HepG2 (cell line): ENCODE results near the gene PPP2R2B. TPM values are rescaled to one million over a fixed set of nuclear protein-coding genes. Genes with fewer than 3 reads are reported as not detected.

Experiments used
- ATAC-seq: fragments of 200-7000 bp; cut with Tn5 transposase; 3 replicates; pipeline ENCODE4 v1.9.1; 2020; ENCODE audit warnings: mild to moderate bottlenecking, moderate library complexity
- BruUV-seq: library from RNA; stranded (reverse); fragments of 400-500 nt; replicated peaks from 2 replicates; lab custom pipeline; 2021; lab: Mats Ljungman, UMichigan
- CTCF ChIA-PET: fragments of 300-600 bp; formaldehyde crosslinking; extraction: SDS; loops from one replicate; lab custom pipeline; 2021; ENCODE audit warnings: low total read pairs, inconsistent platforms, low intra/inter-chr PET ratio; lab: Yijun Ruan, JAX
- POLR2A ChIA-PET: fragments of 350-600 bp; sonication (Branson Sonifier 250); formaldehyde crosslinking; loops from one replicate; lab custom pipeline; 2020; ENCODE audit warnings: antibody characterized with exemption, inconsistent platforms; lab: Yijun Ruan, JAX
- DNase-seq: peaks from one replicate; pipeline ENCODE4 v3.0.0-alpha.2; 2015; ENCODE audit warnings: low spot score
- FAIRE-seq: peaks from 3 replicates; lab custom pipeline; 2011; peaks lifted over from hg19 to GRCh38; lab: Jason Lieb, UNC
- H2AFZ ChIP-seq: one replicate; pipeline ENCODE4 v1.6.1; 2011; ENCODE audit warnings: low read length, inconsistent platforms
- H3K27ac ChIP-seq: fragments of 300-600 bp; 3 replicates; pipeline ENCODE4 v1.8.0; 2011; ENCODE audit warnings: mixed run types, mild to moderate bottlenecking, mixed read lengths, low read length, inconsistent platforms; ENCODE audit not compliant: insufficient read depth; ENCODE audit errors: extremely low read length
- H3K27me3 ChIP-seq, 2 experiments: fragments of 200-600 bp in 1 of 2; 2 replicates in 1 of 2; 3 replicates in 1 of 2; pipeline versions ENCODE4 v1.6.0 to v1.8.0; 2011; ENCODE audit warnings: low read length in 2 of 2, mild to moderate bottlenecking in 2 of 2, moderate library complexity in 2 of 2, inconsistent platforms in 1 of 2; ENCODE audit not compliant: insufficient read depth in 2 of 2, control insufficient read depth in 1 of 2
- H3K36me3 ChIP-seq, 2 experiments: fragments of 200-600 bp in 1 of 2; replicated peaks in 1 of 2; 2 replicates in 1 of 2; 3 replicates in 1 of 2; pipeline versions ENCODE4 v1.5.1 to v1.8.0; 2011; ENCODE audit warnings: low read length in 2 of 2, inconsistent platforms in 1 of 2; ENCODE audit not compliant: insufficient read depth in 2 of 2, control insufficient read depth in 1 of 2
- H3K4me1 ChIP-seq: 2 replicates; pipeline ENCODE4 v1.5.1; 2012; ENCODE audit warnings: low read length, inconsistent platforms; ENCODE audit not compliant: insufficient read depth
- H3K4me2 ChIP-seq: 2 replicates; pipeline ENCODE4 v1.6.0; 2011; ENCODE audit warnings: low read depth, low read length, inconsistent platforms
- H3K4me3 ChIP-seq, 3 experiments: fragments of 200-600 bp in 1 of 3; sonication (generic), shearing (Covaris generic) in 1 of 3; replicated peaks in 1 of 3; 2 replicates each; pipeline ENCODE4 v1.5.1; 2011 to 2016; ENCODE audit warnings: low read length in 3 of 3, inconsistent platforms in 2 of 3, low read depth in 2 of 3, mild to moderate bottlenecking in 2 of 3, control low read depth in 1 of 3, mixed read lengths in 1 of 3; ENCODE audit not compliant: insufficient read depth in 1 of 3
- H3K79me2 ChIP-seq: one replicate; pipeline ENCODE4 v1.6.1; 2011; ENCODE audit warnings: low read length, inconsistent platforms; ENCODE audit not compliant: insufficient read depth
- H3K9ac ChIP-seq: 2 replicates; pipeline ENCODE4 v1.6.0; 2011; ENCODE audit warnings: mild to moderate bottlenecking, low read depth, low read length, inconsistent platforms; ENCODE audit not compliant: insufficient read depth
- H3K9me3 ChIP-seq: 2 replicates; pipeline ENCODE4 v1.5.1; 2012; ENCODE audit warnings: mild to moderate bottlenecking, low read length
- H4K20me1 ChIP-seq: 2 replicates; pipeline ENCODE4 v1.6.0; 2011; ENCODE audit warnings: inconsistent platforms, mild to moderate bottlenecking, low read length, moderate library complexity; ENCODE audit not compliant: insufficient read depth
- AFF4 ChIP-seq: sonication (generic); formaldehyde crosslinking; IDR thresholded peaks from 2 replicates; pipeline ENCODE4 v1.4.0; 2020; ENCODE audit warnings: missing genetic modification reagents
- ELF4 ChIP-seq: sonication (generic); formaldehyde crosslinking; IDR thresholded peaks from 2 replicates; pipeline ENCODE4 v1.5.0; 2020; ENCODE audit warnings: missing genetic modification reagents, mild to moderate bottlenecking, moderate library complexity, borderline replicate concordance
- GRHL1 ChIP-seq: sonication (generic); formaldehyde crosslinking; conservative IDR thresholded peaks from 2 replicates; pipeline ENCODE4 v1.8.0; 2022; ENCODE audit warnings: missing genetic modification reagents
- MTA3 ChIP-seq: sonication (generic); formaldehyde crosslinking; IDR thresholded peaks from 2 replicates; pipeline ENCODE4 v1.4.0; 2020; ENCODE audit warnings: missing genetic modification reagents
- RBAK ChIP-seq: sonication (generic); formaldehyde crosslinking; IDR thresholded peaks from 2 replicates; pipeline ENCODE4 v1.5.1; 2020; ENCODE audit warnings: mild to moderate bottlenecking, missing genetic modification reagents
- XBP1 ChIP-seq: sonication (generic); formaldehyde crosslinking; IDR thresholded peaks from 2 replicates; pipeline ENCODE4 v1.5.0; 2020; ENCODE audit warnings: missing genetic modification reagents
- ZNF101 ChIP-seq: sonication (generic); formaldehyde crosslinking; IDR thresholded peaks from 2 replicates; pipeline ENCODE4 v1.4.0; 2020; ENCODE audit warnings: mild to moderate bottlenecking, low read depth, missing genetic modification reagents, borderline replicate concordance
- ZNF784 ChIP-seq: sonication (generic); formaldehyde crosslinking; IDR thresholded peaks from 2 replicates; pipeline ENCODE4 v1.5.1; 2020; ENCODE audit warnings: missing genetic modification reagents, mild to moderate bottlenecking, borderline replicate concordance
- WGBS: methylation state at CpG from one replicate; pipeline ENCODE4 v1.1.6; 2017; ENCODE audit warnings: low lambda C conversion rate; 5-methylcytosine and 5-hydroxymethylcytosine counted together
- in situ Hi-C: cut with HindIII; loops from 2 replicates; pipeline ENCODE4 v1.10.0; 2017; ENCODE audit warnings: low pct_unique_long_range_greater_than_20kb; ENCODE audit not compliant: extremely low pct_ligation_motif_present
- intact Hi-C: fragments of 100-400 bp; cut with micrococcal nuclease; formaldehyde crosslinking; loops from one replicate; pipeline ENCODE4 v1.10.0; 2022; ENCODE audit not compliant: unreplicated experiment
- polyA plus RNA-seq, 8 experiments: library from polyadenylated mRNA; depleted of rRNA in 3 of 8; stranded (reverse) in 7 of 8; unstranded in 1 of 8; fragments of >200 nt; fragmentation: Illumina TruSeq in 4 of 8; extraction: Trizol in 4 of 8; gene quantifications; 2 replicates each; pipeline versions ENCODE4 v1.2.1 to v1.2.3, GENCODE V29; 2011 to 2016; ENCODE audit warnings: low read depth in 4 of 8, missing spikeins in 1 of 8, mixed read lengths in 1 of 8; ENCODE audit not compliant: insufficient read depth in 1 of 8
- total RNA-seq, 5 experiments: library from RNA; depleted of rRNA; stranded (reverse); fragments of >200 nt; fragmentation: Illumina TruSeq; extraction: Trizol; gene quantifications; 2 replicates each; pipeline ENCODE4 v1.2.3, GENCODE V29; 2016; ENCODE audit warnings: low read depth in 1 of 5
- TF ChIP-seq, protein P1 (sequence below): sonication (generic); formaldehyde crosslinking; conservative IDR thresholded peaks from 2 replicates; pipeline ENCODE4 v1.4.0; 2020; ENCODE audit warnings: missing genetic modification reagents
- TF ChIP-seq, protein P2 (sequence below): sonication (generic); formaldehyde crosslinking; IDR thresholded peaks from 2 replicates; pipeline ENCODE4 v1.4.0; 2020; ENCODE audit warnings: missing genetic modification reagents

PPP2R2B gene
- total and polyA plus RNA-seq, 2 of the 13 experiments (the other 11 are each of a cell fraction or from before 2014, with no cell fraction given) = not detected

- TF ChIP-seq, protein P1, sequence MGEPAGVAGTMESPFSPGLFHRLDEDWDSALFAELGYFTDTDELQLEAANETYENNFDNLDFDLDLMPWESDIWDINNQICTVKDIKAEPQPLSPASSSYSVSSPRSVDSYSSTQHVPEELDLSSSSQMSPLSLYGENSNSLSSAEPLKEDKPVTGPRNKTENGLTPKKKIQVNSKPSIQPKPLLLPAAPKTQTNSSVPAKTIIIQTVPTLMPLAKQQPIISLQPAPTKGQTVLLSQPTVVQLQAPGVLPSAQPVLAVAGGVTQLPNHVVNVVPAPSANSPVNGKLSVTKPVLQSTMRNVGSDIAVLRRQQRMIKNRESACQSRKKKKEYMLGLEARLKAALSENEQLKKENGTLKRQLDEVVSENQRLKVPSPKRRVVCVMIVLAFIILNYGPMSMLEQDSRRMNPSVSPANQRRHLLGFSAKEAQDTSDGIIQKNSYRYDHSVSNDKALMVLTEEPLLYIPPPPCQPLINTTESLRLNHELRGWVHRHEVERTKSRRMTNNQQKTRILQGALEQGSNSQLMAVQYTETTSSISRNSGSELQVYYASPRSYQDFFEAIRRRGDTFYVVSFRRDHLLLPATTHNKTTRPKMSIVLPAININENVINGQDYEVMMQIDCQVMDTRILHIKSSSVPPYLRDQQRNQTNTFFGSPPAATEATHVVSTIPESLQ = no peak
- TF ChIP-seq ELF4 (CRISPR knock-in tag) (no peak), RBAK (CRISPR knock-in tag) (no peak)
These were observed 84.1 kb downstream of the PPP2R2B start (continued) for GRCh38 chr5:146794326-146795029.

DNA sequence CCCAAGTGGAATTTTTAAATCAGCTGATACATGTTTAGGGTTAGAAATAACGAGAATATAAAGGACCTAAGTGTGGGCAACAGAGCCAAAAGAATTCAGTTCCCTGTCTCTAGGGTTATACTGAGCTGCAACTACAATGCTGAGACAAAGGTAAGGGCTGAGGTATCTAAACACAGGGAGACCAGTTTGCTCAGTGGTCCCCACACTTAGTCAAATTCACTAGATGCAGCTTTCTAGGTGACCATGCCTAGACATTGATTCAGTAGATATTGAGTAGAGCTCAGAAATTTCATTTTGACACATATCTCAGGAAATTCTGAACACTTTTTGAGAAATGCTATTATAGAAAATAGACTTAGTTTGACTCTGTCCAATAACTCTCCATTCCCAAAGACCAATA, 84.8 kb downstream of the PPP2R2B start:
- in situ Hi-C loops = no loop called here
- ATAC-seq (no peak), DNase-seq (no peak), FAIRE-seq (no peak)
- ChIA-PET CTCF (no interaction called here), POLR2A (no interaction called here)
- BruUV-seq = no TSS peak
- Histone ChIP-seq H3K36me3 (no peaks in the 10 kb centered on the region), H2AFZ (no peak overlapping the region), H3K27ac (no peak overlapping the region), H3K9me3 (no peaks in the 10 kb centered on the region), H4K20me1 (no peaks in the 10 kb centered on the region), H3K79me2 (no peaks in the 10 kb centered on the region), H3K9ac (no peak overlapping the region), H3K4me2 (no peak overlapping the region), H3K4me1 (no peaks in the 10 kb centered on the region), H3K27me3 (no peaks in the 10 kb centered on the region), H3K4me3 (no peak overlapping the region)
- intact Hi-C loops = no loop called here
- 0% methylated on average over 1 of the region's 1 CpG for WGBS
- TF ChIP-seq GRHL1 (CRISPR knock-in tag) = no peak
- no peak for TF ChIP-seq XBP1 (CRISPR knock-in tag)
- no peak for TF ChIP-seq ZNF101
- TF ChIP-seq AFF4 (CRISPR knock-in tag) = no peak
- no peak for TF ChIP-seq MTA3 (CRISPR knock-in tag)
- TF ChIP-seq ZNF784 = no peak
- TF ChIP-seq, protein P2, sequence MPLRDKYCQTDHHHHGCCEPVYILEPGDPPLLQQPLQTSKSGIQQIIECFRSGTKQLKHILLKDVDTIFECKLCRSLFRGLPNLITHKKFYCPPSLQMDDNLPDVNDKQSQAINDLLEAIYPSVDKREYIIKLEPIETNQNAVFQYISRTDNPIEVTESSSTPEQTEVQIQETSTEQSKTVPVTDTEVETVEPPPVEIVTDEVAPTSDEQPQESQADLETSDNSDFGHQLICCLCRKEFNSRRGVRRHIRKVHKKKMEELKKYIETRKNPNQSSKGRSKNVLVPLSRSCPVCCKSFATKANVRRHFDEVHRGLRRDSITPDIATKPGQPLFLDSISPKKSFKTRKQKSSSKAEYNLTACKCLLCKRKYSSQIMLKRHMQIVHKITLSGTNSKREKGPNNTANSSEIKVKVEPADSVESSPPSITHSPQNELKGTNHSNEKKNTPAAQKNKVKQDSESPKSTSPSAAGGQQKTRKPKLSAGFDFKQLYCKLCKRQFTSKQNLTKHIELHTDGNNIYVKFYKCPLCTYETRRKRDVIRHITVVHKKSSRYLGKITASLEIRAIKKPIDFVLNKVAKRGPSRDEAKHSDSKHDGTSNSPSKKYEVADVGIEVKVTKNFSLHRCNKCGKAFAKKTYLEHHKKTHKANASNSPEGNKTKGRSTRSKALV (CRISPR knock-in tag) = no peak
